ENCODE data around the gene SPTLC1. TPM values are rescaled to one million over a fixed set of nuclear protein-coding genes. Genes with fewer than 3 reads are reported as not detected.

The SPTLC1 gene
- total and polyA plus RNA-seq, 2 of the 8 experiments (the other 6 are each of a cell fraction or from before 2014, with no cell fraction given) = 34.2 to 62.1 TPM

GRCh38 chr9:91994422-91994821, 120.8 kb downstream of the SPTLC1 start:
- no peak for FAIRE-seq

More at GRCh38 chr9:91994422-91994821, 120.8 kb downstream of the SPTLC1 start:
- Histone ChIP-seq H3K14ac (ENCODE audit: insufficient read length) (no peak overlapping the region), H2BK120ac (replicated peaks; ENCODE audit: low read depth, low read length) (no peak overlapping the region), H2AK5ac (ENCODE audit: low read depth, low read length) (no peak overlapping the region), H4K8ac (ENCODE audit: extremely low read depth, insufficient read depth, low read length) (no peak overlapping the region), H3K4me2 (ENCODE audit: insufficient read depth in 1 of 2, low read depth in 2 of 2, low read length in 2 of 2) (no peak overlapping the region), H2BK15ac (ENCODE audit: low read length) (no peak overlapping the region), H3K9ac (replicated peaks in 1 of 4; ENCODE audit: extremely low read depth in 1 of 4, low read depth in 3 of 4, low read length in 3 of 4) (no peak overlapping the region), H2BK20ac (ENCODE audit: low read length) (no peak overlapping the region), H3K23me2 (ENCODE audit: low read depth, low read length) (no peaks in the 10 kb centered on the region), H3K79me2 (ENCODE audit: control insufficient read depth in 1 of 2, insufficient read depth in 2 of 2, low read length in 2 of 2) (no peaks in the 10 kb centered on the region), H3K27ac (ENCODE audit: low read depth, low read length) (no peak overlapping the region), H3K36me3 (ENCODE audit: control insufficient read depth in 2 of 4, insufficient read depth in 4 of 4, low read length in 3 of 4) (no peaks in the 10 kb centered on the region), H3K18ac (ENCODE audit: extremely low read depth, low read length) (no peak overlapping the region), H3K4ac (replicated peaks; ENCODE audit: insufficient read length, low read depth, low read length) (no peak overlapping the region), H4K20me1 (replicated peaks in 1 of 2; ENCODE audit: control insufficient read depth in 1 of 2, insufficient read depth in 2 of 2, low read length in 2 of 2) (no peaks in the 10 kb centered on the region), H2BK5ac (ENCODE audit: low read depth, low read length) (no peak overlapping the region), H3K23ac (ENCODE audit: insufficient read length) (no peak overlapping the region), H4K5ac (ENCODE audit: insufficient read length, low read depth, low read length) (no peak overlapping the region), H3K4me1 (replicated peaks in 1 of 4; ENCODE audit: control insufficient read depth in 3 of 4, insufficient read depth in 4 of 4, low read length in 3 of 4) (no peaks in the 10 kb centered on the region), H3K9me3 (ENCODE audit: insufficient read depth in 2 of 2, low read depth in 1 of 2, low read length in 1 of 2) (no peaks in the 10 kb centered on the region), H3K56ac (replicated peaks; ENCODE audit: insufficient read length, low read depth, low read length) (no peak overlapping the region), H3K4me3 (ENCODE audit: extremely low read depth in 1 of 4, insufficient read depth in 2 of 4, low read depth in 3 of 4, low read length in 4 of 4) (no peak overlapping the region), H4K91ac (replicated peaks; ENCODE audit: insufficient read length, low read length) (no peak overlapping the region), H2BK12ac (ENCODE audit: low read depth, low read length) (no peak overlapping the region), H2AFZ (ENCODE audit: low read length) (no peak overlapping the region), H3K79me1 (ENCODE audit: low read depth, low read length) (no peaks in the 10 kb centered on the region), H3K27me3 (replicated peaks in 1 of 4; ENCODE audit: control insufficient read depth in 3 of 4, extremely low read depth in 1 of 4, insufficient read depth in 3 of 4, low read length in 3 of 4) (no peaks in the 10 kb centered on the region)
- DNase-seq (ENCODE audit: low read depth in 1 of 2, low spot score in 2 of 2) = no peak
- POLR2A ChIA-PET (ENCODE audit: partially characterized antibody) = no interaction called here
- no peak for TF ChIP-seq SP2 (IDR thresholded peaks at IDR 0.05; ENCODE audit: low read length)
- TF ChIP-seq TEAD4 (IDR thresholded peaks at IDR 0.05; ENCODE audit: low read depth, low read length) = no peak
- no peak for TF ChIP-seq JUND (IDR thresholded peaks at IDR 0.05; ENCODE audit: low read length)
- no peak for TF ChIP-seq RNF2 (IDR thresholded peaks at IDR 0.05; ENCODE audit: borderline replicate concordance, low read depth, low read length, missing control alignments, poor library complexity, severe bottlenecking)
- CTCF ChIA-PET (ENCODE audit: partially characterized antibody) = interaction anchor here (0.6 to 1.5 kb wide), 6 partner anchors 15 to 234 kb away, joined by 3 to 4 read pairs (median 3); no protein-coding TSS in a partner anchor
- 84% methylated on average over 4 of the region's 4 CpGs; no CpG with 5 or more reads in 1 of the 2 experiments for WGBS, 2 experiments (ENCODE audit: extremely low coverage in 1 of 2, insufficient coverage in 1 of 2, insufficient read length in 1 of 2, insufficient replicate concordance in 2 of 2, low coverage in 1 of 2, low lambda C conversion rate in 2 of 2, missing lambda C conversion rate in 1 of 2)
